ENCODE results near the gene MLN.

GRCh38 chr6:33746651-33747100, 57.1 kb downstream of the MLN start, which contains the start of gene IP6K3:
- TF ChIP-seq CTCF (IDR thresholded peaks at IDR 0.05) (no peak), POLR2A (IDR thresholded peaks at IDR 0.05) (no peak)
